DMS 273 (cell line): ENCODE data around the gene JTB.

Experiments
- DNase-seq: peaks from one replicate; lab custom pipeline; 2025; ENCODE audit not compliant: unreplicated experiment; lab: John Stamatoyannopoulos, UW

The JTB gene

DNA sequence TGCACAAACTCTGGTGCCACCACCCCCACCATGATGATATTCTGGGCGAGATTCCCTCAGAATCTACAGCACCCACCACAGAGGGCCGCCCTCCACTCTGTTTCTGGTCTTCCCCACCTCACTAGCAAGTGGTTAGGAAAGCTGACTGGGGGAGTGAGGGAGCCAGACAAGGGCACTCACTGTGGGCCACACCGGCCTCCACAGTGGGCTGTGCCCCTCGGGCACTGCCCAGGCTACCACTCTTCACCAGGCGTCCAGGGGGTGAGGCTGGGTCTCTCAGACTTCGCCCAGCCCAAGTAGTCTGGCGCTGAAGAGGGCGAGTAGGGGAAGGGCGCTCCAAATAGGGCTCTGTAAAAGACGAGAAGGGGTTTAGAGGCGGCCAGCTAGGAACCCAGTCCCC, 43.5 kb downstream of the JTB start:
- no peak for DNase-seq

DNA sequence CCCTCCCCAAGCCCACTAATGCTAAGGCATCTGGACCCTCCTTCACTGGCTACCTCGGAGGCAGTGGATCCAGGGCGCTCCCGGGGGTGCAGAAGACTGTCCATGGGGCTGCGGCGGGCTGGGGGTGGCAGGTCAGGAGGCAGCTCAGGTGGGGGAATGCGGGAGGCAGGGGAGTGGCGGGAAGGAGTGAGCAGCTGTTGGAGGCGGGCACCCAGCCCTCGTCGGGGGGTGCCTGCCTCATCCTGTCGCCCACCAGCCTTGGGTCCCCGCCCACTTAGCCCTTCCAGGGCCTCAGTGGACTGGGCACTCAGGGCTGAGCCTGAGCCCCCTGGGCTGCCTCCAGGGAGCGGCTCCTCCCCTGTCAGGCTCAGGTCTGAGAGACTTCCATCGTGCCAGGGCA, 44.0 kb downstream of the JTB start:
- DNase-seq, result no peak

- no peak for DNase-seq
Observed at GRCh38 chr1:153932156-153933131, 45.0 kb downstream of the JTB start.

DNA sequence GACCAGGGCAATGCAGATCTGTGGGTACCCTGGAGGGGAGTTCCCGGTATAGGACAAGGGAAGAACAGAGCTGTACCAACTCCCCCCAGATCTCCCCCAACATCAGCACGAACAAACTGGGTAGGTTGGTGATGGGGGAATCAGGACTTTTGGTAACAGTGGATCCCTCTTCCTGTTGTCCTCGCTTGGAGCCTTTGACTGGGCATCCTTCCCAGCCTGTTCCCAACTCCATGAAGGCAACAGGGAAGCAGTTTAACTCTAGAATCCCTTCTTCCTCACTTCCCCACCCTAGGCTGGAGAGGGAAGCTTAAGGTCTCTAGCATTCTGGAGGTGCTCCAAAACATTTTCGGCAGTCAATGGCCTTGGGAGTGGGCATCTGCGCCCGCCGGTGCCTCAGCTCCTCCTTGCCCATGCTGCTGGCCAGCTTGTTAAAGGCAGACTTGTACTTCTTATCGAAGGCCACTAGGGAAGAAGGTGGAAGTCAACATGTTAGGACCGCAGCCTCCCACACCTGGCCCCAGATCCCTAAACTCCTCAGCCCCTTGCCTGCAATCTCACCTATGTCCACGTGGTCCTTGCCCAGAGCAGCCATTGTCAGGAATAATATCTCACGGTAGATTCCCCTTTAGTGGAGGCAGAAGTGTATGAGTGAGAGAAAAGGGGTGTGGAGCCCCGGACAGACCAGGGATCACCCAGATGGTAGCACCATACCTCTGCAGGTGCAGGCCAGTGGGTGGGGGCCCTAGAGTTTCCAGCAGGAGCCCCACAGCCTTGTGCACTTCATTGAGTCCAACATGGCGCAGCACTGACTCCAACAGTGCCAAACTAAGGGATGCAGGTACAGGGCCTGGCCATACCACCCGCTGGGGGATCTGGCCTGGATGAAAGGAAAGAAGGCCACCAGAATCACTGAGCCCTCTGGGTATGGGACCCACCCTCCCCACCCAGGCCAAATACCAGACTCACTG, 47.2 kb downstream of the JTB start:
- DNase-seq, result no peak

DNA sequence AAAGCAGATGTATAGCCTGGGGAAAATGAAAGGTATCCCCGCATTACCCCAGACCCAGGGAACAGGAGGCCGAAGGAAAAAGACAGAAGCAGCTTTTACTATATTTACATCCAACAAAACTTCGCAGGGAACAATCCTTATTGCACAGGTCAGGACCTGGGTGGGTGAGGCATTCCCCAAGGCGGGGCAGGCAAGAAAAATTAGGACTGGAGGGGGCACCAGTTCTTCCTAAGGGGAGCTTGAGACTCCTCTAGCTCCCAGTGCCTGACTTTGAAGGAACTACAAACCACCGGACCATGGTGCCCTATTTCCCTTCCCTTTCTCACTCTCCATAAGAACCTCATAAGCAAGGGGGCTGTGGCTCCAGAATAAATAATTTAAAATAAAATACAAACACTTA, 48.0 kb downstream of the JTB start:
- DNase-seq, result no peak

- DNase-seq, result no peak
Observed at GRCh38 chr1:153928791-153929341, 48.6 kb downstream of the JTB start.

DNA sequence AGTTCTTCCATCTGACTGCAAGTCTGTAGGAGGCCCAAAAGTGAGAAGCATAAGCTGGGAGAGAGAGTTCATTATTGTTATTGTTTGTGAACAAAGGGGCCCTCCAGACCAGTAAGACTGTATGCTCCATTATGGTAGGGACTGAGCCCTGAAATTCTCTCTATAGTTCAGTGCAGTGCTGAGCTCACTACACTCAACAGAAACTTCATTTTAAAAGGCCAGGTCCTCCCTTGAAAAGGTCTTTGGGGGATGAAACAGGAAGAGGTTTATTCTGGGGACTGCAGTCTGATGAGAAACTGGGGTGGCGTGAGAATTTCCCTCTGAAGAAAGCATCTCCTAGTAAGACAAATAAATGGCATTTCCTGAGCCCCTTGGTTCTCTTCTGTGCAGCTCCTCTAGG, 49.2 kb downstream of the JTB start:
- no peak for DNase-seq

GRCh38 chr1:153926405-153926804, 51.1 kb downstream of the JTB start:
- DNase-seq, result no peak
